GM12865 (cell line): ENCODE measurements around the gene RLN1.
"Not testable (repeated sequence)": the region's sequence is repeated elsewhere in the genome, so short reads cannot be mapped to it uniquely, and the experiment has no call there.

Source experiments
- DNase-seq: peaks from one replicate; pipeline ENCODE4 v3.0.0; 2010; ENCODE audit warnings: low read depth
- H3K4me3 ChIP-seq: 2 replicates; pipeline ENCODE4 v1.5.1; 2011; ENCODE audit warnings: mild to moderate bottlenecking, low read depth, low read length, control low read depth
- TF ChIP-seq, protein P1 (sequence below): IDR thresholded peaks from 2 replicates; pipeline ENCODE4 v1.5.1; 2011; ENCODE audit warnings: low read length, control low read depth, low read depth, inconsistent platforms; ENCODE audit not compliant: insufficient read depth; ENCODE audit errors: missing control alignments

Gene RLN1

DNA sequence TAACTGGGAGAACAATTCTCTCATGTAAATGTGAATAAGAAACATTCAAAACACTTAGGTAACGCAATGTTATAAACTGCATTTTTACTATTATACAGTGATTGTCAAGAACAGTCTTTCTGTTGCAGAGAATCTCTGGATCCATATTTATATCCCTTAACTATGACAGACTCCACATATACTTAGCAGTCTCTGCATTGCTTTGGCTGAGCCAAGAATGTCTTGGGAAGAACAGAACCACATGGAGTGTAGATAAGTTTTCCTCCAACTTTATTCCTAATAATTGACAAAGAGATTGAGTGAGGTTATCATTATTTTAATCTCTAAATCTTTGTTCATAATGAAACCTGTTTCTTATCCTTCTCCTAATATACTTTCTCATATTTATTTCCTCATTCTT is 15.6 kb upstream of the RLN1 start:
- DNase-seq, result no peak
- H3K4me3 ChIP-seq, result no peak overlapping the region
- TF ChIP-seq, protein P1, sequence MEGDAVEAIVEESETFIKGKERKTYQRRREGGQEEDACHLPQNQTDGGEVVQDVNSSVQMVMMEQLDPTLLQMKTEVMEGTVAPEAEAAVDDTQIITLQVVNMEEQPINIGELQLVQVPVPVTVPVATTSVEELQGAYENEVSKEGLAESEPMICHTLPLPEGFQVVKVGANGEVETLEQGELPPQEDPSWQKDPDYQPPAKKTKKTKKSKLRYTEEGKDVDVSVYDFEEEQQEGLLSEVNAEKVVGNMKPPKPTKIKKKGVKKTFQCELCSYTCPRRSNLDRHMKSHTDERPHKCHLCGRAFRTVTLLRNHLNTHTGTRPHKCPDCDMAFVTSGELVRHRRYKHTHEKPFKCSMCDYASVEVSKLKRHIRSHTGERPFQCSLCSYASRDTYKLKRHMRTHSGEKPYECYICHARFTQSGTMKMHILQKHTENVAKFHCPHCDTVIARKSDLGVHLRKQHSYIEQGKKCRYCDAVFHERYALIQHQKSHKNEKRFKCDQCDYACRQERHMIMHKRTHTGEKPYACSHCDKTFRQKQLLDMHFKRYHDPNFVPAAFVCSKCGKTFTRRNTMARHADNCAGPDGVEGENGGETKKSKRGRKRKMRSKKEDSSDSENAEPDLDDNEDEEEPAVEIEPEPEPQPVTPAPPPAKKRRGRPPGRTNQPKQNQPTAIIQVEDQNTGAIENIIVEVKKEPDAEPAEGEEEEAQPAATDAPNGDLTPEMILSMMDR, result no peak

DNA sequence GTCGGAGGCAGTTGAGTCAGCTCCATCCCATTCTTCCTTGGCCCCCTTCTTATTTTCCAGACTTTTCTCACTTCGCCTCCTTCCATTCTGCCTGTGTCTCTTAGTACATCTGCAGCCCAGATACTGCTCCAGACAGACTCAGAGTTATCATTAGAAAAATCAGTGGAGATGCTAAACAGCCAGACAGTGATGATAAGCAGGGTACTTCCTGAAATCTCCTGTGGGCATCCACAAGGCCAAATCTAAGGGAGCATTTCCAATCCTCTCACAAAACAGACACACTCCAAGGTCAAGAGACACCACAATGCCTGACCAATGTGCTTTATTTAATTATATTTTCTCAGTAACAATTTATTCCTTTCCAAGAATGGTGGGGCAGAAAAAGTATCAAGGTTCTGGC is 14.5 kb upstream of the RLN1 start:
- H3K4me3 ChIP-seq, result no peak overlapping the region
- DNase-seq, result no peak
- TF ChIP-seq, protein P1, result no peak

DNA sequence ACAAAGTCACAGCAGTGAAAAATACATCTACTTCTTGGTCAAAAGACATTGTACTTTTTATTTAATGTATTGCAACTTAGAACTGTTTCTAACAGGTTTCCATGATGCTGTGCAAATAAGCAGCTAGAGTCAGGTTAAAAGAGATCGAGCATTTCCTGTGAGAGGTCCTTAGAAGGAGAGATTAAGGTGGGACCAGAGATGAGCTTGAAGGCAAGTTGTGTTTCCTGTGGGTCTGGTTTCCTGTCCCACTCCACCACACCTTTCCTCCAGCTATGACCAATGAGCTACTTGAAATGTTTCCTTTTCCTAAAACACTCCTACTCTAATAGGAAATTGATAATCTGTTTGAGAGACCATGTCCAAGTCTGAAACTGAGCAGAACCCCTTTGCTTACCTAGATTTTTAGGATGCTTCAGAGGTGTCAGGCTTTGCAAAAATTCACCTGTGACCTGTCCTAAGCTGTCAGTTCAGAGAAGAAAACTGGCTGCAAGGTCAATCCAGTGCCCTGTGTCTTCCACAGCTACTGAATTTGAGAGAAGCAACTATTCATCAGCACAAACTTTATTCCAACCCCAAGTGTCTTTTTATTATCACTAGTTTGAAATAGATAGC is 13.1 kb upstream of the RLN1 start:
- DNase-seq, result peak; percentile 25
- TF ChIP-seq, protein P1, result no peak
- no peak overlapping the region for H3K4me3 ChIP-seq

DNA sequence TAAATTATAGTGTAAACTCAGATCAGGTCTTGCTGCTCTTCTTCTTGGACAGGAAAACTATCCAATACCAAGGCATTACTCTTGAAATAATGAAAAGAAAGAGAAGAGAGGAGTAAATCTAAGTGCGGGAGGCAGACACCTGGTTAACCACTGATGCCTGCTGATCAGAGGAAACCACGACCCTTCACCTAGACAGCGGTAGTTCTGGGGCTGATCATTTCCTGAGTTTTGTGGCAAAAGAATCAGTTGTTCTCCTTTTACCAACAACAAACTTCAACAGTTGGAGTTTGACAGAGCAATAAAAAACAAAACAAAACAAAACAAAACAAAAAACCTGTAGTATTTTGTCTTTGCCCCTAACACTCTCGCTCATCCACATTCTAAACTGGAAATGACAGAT is 3.0 kb downstream of the RLN1 start:
- H3K4me3 ChIP-seq, result no peak overlapping the region
- no peak for DNase-seq
- TF ChIP-seq, protein P1, result no peak

DNA sequence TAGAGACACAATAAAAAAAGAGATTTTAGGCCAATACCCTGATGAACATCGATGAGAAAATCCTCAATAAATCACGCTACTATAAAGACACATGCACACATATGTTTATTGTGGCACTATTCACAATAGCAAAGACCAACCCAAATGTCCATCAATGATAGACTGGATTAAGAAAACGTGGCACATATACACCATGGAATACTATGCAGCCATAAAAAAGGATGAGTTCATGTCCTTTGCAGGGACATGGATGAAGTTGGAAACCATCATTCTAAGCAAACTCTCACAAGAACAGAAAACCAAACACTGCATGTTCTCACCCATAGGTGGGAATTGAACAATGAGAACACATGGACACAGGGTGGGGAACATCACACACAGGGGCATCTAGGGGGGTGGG is 8.4 kb downstream of the RLN1 start:
- H3K4me3 ChIP-seq, DNase-seq: not testable (repeated sequence)

DNA sequence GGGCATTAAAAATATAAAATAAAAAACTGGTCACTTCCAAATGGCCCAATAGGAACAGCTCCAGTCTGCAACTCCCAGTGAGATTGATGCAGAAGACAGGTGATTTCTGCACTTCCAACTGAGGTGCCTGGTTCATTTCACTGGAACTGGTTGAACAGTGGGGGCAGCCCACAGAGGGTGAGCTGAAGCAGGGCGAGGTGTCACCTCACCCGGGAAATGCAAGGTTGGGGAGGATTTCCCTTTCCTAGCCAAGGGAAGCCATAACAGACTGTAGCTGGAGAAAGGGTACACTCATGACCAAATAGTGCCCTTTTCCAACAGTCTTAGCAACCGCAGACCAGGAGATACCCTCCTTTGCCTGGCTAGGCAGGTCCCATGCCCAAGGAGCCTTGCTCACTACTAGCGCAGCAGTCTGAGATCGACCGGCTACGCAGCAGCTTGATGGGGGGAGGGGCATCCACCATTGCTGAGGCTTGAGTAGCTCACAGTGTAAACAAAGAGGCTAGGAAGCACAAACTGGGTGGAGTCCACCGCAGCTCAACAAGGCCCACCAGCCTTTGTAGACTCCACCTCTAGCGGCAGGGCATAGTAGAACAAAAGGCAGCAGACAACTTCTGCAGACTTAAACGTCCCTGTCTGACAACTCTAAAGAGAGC is 12.7 kb downstream of the RLN1 start:
- TF ChIP-seq, protein P1, result no peak
- no peak for DNase-seq
- H3K4me3 ChIP-seq, result no peak overlapping the region

DNA sequence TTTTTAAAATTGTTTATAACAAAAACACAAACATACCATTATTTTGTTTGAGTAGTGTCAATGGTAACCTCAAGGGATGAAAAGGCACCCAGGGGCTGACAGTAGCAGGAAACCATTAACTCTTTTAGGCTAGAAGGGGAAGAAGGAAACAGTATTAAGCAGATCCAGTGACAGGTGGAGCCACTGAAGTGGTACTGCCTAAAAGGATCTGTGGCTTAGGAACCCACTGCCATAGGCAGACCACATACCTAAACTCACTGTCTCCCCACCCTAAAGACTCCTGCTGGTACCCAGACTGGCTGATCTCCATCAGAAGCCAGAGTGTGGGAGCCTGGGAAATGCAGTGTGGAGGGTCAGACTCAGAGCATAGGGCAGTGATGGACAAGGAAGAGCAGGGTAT is 13.5 kb downstream of the RLN1 start:
- DNase-seq, result no peak
- no peak overlapping the region for H3K4me3 ChIP-seq
- TF ChIP-seq, protein P1, result no peak

DNA sequence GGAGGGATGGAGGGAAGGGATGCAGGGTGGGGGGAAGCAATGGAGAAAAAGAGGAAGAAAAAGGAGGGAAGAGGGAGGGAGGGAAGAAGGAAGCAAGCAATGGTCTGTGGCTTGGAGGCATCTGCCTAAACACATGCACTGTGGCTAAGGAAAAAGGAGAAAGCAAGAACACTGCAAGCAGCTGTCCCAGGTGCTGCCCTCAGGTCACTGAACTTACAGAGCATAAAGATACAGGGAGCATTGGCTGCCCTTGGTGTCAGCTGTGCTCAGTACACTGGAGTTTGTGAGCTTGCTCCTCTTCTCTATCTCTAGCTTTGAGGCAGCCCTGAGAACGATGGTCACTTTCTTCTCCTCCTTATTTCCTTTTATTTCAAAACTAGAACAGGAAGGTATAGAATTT is 18.1 kb downstream of the RLN1 start:
- DNase-seq, H3K4me3 ChIP-seq: not testable (repeated sequence)
